Measurements from ENCODE around the gene TIGD1.

The TIGD1 gene

DNA sequence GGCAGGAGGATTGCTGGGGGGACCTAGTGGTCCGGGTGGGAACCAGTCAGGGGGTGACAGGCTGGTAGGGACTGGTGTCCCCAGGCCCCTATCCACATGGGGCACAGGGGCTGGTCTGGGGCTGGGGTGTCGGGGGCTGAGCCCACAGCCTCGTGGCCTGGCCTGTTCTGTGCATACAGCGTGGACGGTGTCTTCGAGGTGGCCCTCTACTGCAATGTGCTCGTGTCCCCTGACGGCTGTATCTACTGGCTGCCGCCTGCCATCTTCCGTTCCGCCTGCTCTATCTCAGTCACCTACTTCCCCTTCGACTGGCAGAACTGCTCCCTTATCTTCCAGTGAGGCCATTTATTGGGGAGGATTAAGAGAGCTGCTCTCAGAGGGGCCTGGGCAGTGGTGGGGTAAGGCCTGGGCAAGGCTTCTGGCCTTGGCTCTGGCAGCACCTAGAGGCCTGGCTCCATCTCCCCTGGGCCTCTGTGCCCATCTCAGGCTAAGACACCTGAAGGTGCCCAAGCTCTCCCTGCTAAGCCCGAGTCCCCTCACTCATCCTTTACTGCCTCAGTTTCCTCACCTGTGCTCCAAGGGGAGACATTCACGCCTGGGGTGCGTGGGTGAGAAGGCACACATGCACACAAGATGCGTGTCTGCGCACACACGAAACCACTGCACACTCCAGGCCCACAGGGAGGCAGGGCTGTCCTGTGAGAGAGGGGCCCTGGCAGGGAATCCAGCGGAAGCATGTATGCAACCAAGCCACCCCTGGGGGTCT is 9.0 kb downstream of the TIGD1 start:
- Histone ChIP-seq H3K9me3 (ENCODE audit: control insufficient read depth in 1 of 2, low read length in 2 of 2) (peaks cover under 1 to 2% of the 10 kb centered on the region in 2 donors), H3K27me3 (ENCODE audit: control insufficient read depth in 1 of 2, insufficient read depth in 2 of 2, low read length in 2 of 2) (peaks cover 0 to 5% of the 10 kb centered on the region in 2 donors), H3K4me1 (ENCODE audit: control insufficient read depth in 1 of 2, insufficient read depth in 2 of 2, low read length in 2 of 2) (no peaks in the 10 kb centered on the region), H3K9ac (ENCODE audit: low read depth in 1 of 2, low read length in 2 of 2) (no peak overlapping the region), H3K4me3 (ENCODE audit: low read depth in 1 of 2, low read length in 2 of 2) (no peak overlapping the region), H3K36me3 (ENCODE audit: control insufficient read depth in 1 of 2, insufficient read depth in 2 of 2, low read length in 2 of 2) (no peaks in the 10 kb centered on the region), H3K27ac (ENCODE audit: low read depth, low read length) (no peak overlapping the region)

DNA sequence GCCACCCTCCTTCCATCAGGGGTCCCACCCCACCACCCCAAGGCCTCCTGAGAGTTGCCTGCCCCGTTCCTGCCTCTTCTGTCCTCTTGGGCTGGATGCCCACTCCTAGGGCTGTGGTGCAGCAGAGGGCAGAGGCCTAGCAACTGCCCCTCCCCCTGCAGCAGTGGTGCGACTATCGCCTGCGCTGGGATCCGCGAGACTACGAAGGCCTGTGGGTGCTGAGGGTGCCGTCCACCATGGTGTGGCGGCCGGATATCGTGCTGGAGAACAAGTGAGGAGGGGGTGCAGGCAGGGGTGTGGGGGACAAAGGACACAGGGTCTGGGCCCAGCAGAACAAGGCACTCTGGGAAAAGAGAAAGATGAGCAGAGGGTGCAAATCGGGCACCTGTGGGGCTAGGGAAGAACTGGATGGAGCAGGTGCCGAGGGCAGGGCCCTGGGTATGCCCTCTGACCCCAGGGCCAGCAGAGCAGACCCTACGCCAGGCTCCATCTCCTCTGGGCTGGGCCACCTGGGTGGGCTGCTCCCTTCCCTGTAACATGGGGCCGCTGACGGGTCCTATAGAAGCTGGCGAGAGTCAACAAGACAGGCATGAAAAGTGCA is 9.8 kb downstream of the TIGD1 start:
- H3K36me3 ChIP-seq (ENCODE audit: control insufficient read depth in 1 of 2, insufficient read depth in 2 of 2, low read length in 2 of 2), result no peaks in the 10 kb centered on the region
- H3K27me3 ChIP-seq (ENCODE audit: control insufficient read depth in 1 of 2, insufficient read depth in 2 of 2, low read length in 2 of 2), result peaks cover 0 to 5% of the 10 kb centered on the region in 2 donors
- peaks cover 3 to 7% of the 10 kb centered on the region in 2 donors for H3K9me3 ChIP-seq (ENCODE audit: control insufficient read depth in 1 of 2, low read length in 2 of 2)
- no peaks in the 10 kb centered on the region for H3K4me1 ChIP-seq (ENCODE audit: control insufficient read depth in 1 of 2, insufficient read depth in 2 of 2, low read length in 2 of 2)
- H3K4me3 ChIP-seq (ENCODE audit: low read depth in 1 of 2, low read length in 2 of 2), result no peak overlapping the region
- H3K27ac ChIP-seq (ENCODE audit: low read depth, low read length), result no peak overlapping the region
- H3K9ac ChIP-seq (ENCODE audit: low read depth in 1 of 2, low read length in 2 of 2), result no peak overlapping the region

- Histone ChIP-seq H3K9ac (ENCODE audit: low read depth in 1 of 2, low read length in 2 of 2) (no peak within 1 kb of the TSS), H3K27me3 (ENCODE audit: control insufficient read depth in 1 of 2, insufficient read depth in 2 of 2, low read length in 2 of 2) (peaks cover 0 to 5% of the 10 kb centered on the region in 2 donors)
Observed at GRCh38 chr2:232539298-232540231, 10.8 kb downstream of the TIGD1 start, which contains the start of gene CHRNG. Gene CHRNG, plus strand, starts transcription at chr2:232539692. Its CDS starts 56 bp downstream, at chr2:232539748.

DNA sequence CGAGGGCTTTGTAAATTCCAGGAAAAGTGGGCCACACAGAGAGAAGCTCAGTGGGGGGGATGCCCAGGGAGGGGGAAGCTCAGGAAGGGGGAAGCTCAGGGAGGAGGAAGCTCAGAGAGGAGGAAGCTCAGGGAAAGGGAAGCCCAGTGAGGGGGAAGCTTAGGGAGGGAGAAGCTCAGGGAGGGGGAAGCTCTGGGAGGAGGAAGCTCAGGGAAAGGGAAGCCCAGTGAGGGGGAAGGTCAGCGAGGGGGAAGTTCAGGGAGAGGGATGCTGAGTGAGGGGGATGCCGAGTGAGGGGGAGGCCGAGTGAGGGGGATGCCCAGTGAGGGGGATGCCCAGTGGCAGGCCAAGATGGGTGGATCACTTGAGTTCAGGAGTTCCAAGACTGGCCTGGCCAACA is 11.7 kb downstream of the TIGD1 start:
- no peak overlapping the region for H3K27ac ChIP-seq (ENCODE audit: low read depth, low read length)
- H3K4me3 ChIP-seq (ENCODE audit: low read depth in 1 of 2, low read length in 2 of 2), result no peak overlapping the region
- H3K27me3 ChIP-seq (ENCODE audit: control insufficient read depth in 1 of 2, insufficient read depth in 2 of 2, low read length in 2 of 2), result peaks cover 0 to 5% of the 10 kb centered on the region in 2 donors
- H3K36me3 ChIP-seq (ENCODE audit: control insufficient read depth in 1 of 2, insufficient read depth in 2 of 2, low read length in 2 of 2), result no peaks in the 10 kb centered on the region
- no peak overlapping the region for H3K9ac ChIP-seq (ENCODE audit: low read depth in 1 of 2, low read length in 2 of 2)
- H3K4me1 ChIP-seq (ENCODE audit: control insufficient read depth in 1 of 2, insufficient read depth in 2 of 2, low read length in 2 of 2), result no peaks in the 10 kb centered on the region
- peaks cover 3 to 7% of the 10 kb centered on the region in 2 donors for H3K9me3 ChIP-seq (ENCODE audit: control insufficient read depth in 1 of 2, low read length in 2 of 2)

More at GRCh38 chr2:232539298-232540231, 10.8 kb downstream of the TIGD1 start, which contains the start of gene CHRNG:
- H3K4me3 ChIP-seq (ENCODE audit: low read depth in 1 of 2, low read length in 2 of 2), result no peak within 1 kb of the TSS
- no peaks in the 10 kb centered on the region for H3K4me1 ChIP-seq (ENCODE audit: control insufficient read depth in 1 of 2, insufficient read depth in 2 of 2, low read length in 2 of 2)
- peaks cover 3 to 7% of the 10 kb centered on the region in 2 donors for H3K9me3 ChIP-seq (ENCODE audit: control insufficient read depth in 1 of 2, low read length in 2 of 2)
- H3K27ac ChIP-seq (ENCODE audit: low read depth, low read length), result no peak within 1 kb of the TSS
- H3K36me3 ChIP-seq (ENCODE audit: control insufficient read depth in 1 of 2, insufficient read depth in 2 of 2, low read length in 2 of 2), result no peaks in the 10 kb centered on the region

DNA sequence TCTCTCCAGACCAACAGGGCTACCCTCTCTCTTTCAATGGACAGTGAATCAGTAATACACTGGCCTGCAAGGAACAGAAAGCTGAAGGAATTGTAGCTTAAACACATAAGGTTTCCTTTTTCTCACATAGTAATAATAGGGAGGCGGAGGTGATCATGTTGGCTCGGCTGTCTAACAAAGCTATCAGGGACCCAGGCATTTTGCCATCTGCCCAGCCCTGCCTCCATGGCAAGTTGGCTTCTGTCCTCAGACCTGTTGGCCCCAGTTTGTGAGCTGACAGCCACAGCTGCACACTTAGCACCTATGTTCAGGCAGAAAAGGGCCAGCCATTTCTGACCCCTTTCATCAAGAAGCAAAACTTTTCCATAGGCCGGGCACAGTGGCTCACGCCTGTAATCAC is 12.9 kb downstream of the TIGD1 start:
- no peaks in the 10 kb centered on the region for H3K36me3 ChIP-seq (ENCODE audit: control insufficient read depth in 1 of 2, insufficient read depth in 2 of 2, low read length in 2 of 2)
- no peak overlapping the region for H3K9ac ChIP-seq (ENCODE audit: low read depth in 1 of 2, low read length in 2 of 2)
- no peaks in the 10 kb centered on the region for H3K4me1 ChIP-seq (ENCODE audit: control insufficient read depth in 1 of 2, insufficient read depth in 2 of 2, low read length in 2 of 2)
- peaks cover 3 to 7% of the 10 kb centered on the region in 2 donors for H3K9me3 ChIP-seq (ENCODE audit: control insufficient read depth in 1 of 2, low read length in 2 of 2)
- H3K27me3 ChIP-seq (ENCODE audit: control insufficient read depth in 1 of 2, insufficient read depth in 2 of 2, low read length in 2 of 2), result peaks cover 0 to 5% of the 10 kb centered on the region in 2 donors
- no peak overlapping the region for H3K27ac ChIP-seq (ENCODE audit: low read depth, low read length)
- no peak overlapping the region for H3K4me3 ChIP-seq (ENCODE audit: low read depth in 1 of 2, low read length in 2 of 2)

DNA sequence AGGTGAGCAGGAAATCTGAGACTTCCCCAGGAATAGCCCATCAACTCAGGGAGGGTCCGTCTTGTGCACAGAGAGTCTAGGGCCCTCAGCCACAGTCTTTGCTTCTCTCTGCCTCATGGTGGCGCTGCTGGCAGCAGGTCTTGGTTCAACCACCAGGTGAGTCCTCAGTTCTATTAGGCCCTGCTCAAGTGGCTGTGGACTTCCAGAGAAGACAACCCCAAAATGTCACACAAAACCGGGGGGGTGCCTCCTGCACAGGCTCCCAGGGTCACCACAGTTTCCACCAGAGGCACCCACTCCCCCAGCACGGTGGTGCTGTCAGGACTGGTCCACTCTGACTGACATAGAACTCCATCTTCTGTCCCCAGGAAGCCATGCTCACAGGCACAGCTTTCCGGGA is 13.3 kb downstream of the TIGD1 start:
- H3K27me3 ChIP-seq (ENCODE audit: control insufficient read depth in 1 of 2, insufficient read depth in 2 of 2, low read length in 2 of 2), result peaks cover 0 to 5% of the 10 kb centered on the region in 2 donors

DNA sequence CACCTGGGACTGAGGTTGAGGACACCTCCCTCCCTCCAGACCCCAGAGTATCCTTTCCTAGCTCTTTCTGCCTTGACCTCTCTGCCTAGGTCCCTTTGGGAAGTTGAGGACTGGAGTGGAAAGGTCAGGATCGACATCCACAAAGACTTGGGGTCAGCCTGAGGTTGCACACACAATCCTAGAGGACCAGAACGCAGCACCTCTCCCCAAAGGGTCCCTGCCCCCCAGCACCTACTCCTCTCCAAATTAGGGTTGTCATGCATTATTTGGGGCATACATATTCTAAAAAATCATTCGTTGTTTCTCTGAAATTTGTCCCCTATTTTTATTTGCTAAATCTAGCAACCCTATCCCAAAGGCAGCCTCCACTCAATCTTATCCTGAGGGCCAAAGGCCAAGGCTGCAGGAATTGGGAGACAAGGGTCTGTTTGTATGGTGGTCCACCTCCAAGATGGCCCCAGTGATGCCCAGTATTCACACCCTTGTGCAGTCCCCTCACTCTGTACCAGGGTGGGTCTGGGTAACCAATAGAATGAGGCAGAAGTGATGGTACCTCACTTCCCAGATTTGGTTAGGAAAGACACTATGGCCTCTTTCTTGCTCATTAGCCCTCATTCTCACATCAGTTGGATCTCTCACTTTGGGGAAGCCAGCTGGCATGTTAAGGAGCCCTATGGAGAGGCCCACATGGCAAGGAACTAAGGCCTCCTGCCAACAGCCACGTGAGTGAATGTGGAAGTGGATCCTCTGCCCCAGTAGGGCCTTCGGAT is 14.4 kb downstream of the TIGD1 start:
- Histone ChIP-seq H3K9ac (ENCODE audit: low read depth in 1 of 2, low read length in 2 of 2) (no peak overlapping the region), H3K9me3 (ENCODE audit: control insufficient read depth in 1 of 2, low read length in 2 of 2) (peaks cover 3 to 7% of the 10 kb centered on the region in 2 donors), H3K36me3 (ENCODE audit: control insufficient read depth in 1 of 2, insufficient read depth in 2 of 2, low read length in 2 of 2) (no peaks in the 10 kb centered on the region), H3K27me3 (ENCODE audit: control insufficient read depth in 1 of 2, insufficient read depth in 2 of 2, low read length in 2 of 2) (peaks cover 0 to 5% of the 10 kb centered on the region in 2 donors), H3K4me1 (ENCODE audit: control insufficient read depth in 1 of 2, insufficient read depth in 2 of 2, low read length in 2 of 2) (no peaks in the 10 kb centered on the region), H3K27ac (ENCODE audit: low read depth, low read length) (no peak overlapping the region), H3K4me3 (ENCODE audit: low read depth in 1 of 2, low read length in 2 of 2) (no peak overlapping the region)

More for the DNA sequence above, 13.3 kb downstream of the TIGD1 start:
- H3K9ac ChIP-seq (ENCODE audit: low read depth in 1 of 2, low read length in 2 of 2), result no peak overlapping the region
- H3K9me3 ChIP-seq (ENCODE audit: control insufficient read depth in 1 of 2, low read length in 2 of 2), result peaks cover 3 to 7% of the 10 kb centered on the region in 2 donors
- no peak overlapping the region for H3K27ac ChIP-seq (ENCODE audit: low read depth, low read length)
- no peaks in the 10 kb centered on the region for H3K36me3 ChIP-seq (ENCODE audit: control insufficient read depth in 1 of 2, insufficient read depth in 2 of 2, low read length in 2 of 2)
- H3K4me3 ChIP-seq (ENCODE audit: low read depth in 1 of 2, low read length in 2 of 2), result no peak overlapping the region
- no peaks in the 10 kb centered on the region for H3K4me1 ChIP-seq (ENCODE audit: control insufficient read depth in 1 of 2, insufficient read depth in 2 of 2, low read length in 2 of 2)

GRCh38 chr2:232534940-232535651 is 15.3 kb downstream of the TIGD1 start:
- no peak overlapping the region for H3K27ac ChIP-seq (ENCODE audit: low read depth, low read length)
- no peaks in the 10 kb centered on the region for H3K4me1 ChIP-seq (ENCODE audit: control insufficient read depth in 1 of 2, insufficient read depth in 2 of 2, low read length in 2 of 2)
- H3K9me3 ChIP-seq (ENCODE audit: control insufficient read depth in 1 of 2, low read length in 2 of 2), result peaks cover 3 to 7% of the 10 kb centered on the region in 2 donors
- H3K36me3 ChIP-seq (ENCODE audit: control insufficient read depth in 1 of 2, insufficient read depth in 2 of 2, low read length in 2 of 2), result no peaks in the 10 kb centered on the region
- H3K9ac ChIP-seq (ENCODE audit: low read depth in 1 of 2, low read length in 2 of 2), result no peak overlapping the region
- no peak overlapping the region for H3K4me3 ChIP-seq (ENCODE audit: low read depth in 1 of 2, low read length in 2 of 2)
- peaks cover 0 to 5% of the 10 kb centered on the region in 2 donors for H3K27me3 ChIP-seq (ENCODE audit: control insufficient read depth in 1 of 2, insufficient read depth in 2 of 2, low read length in 2 of 2)
